ENCODE data around the gene ARHGEF12. TPM values are rescaled to one million over a fixed set of nuclear protein-coding genes. Genes with fewer than 3 reads are reported as not detected.
"Not testable (repeated sequence)": the region's sequence is repeated elsewhere in the genome, so short reads cannot be mapped to it uniquely, and the experiment has no call there.

Gene ARHGEF12
- total RNA-seq, 1 donor from 2014 or later, result 99.7 TPM

DNA sequence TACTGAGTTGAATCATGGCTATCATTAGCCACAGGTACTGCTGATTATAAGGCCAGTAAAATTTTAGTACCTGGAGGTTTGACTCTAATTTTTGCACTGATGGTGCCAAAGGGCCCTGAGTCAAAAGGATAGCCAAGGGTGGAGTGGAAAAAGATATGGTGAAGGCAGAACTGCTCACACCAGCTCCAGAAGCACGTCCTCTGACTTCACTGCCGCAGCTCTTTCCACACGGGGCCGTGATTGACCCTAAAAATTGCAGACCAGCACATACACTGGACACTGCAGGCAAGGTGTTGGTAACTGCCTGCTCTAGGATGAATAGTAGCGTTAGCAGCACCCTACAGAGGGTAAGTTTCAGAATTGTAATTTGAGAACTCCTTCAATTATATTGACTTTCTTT, 149.9 kb downstream of the ARHGEF12 start:
- no peak for DNase-seq (ENCODE audit: low read depth in 2 of 2)

DNA sequence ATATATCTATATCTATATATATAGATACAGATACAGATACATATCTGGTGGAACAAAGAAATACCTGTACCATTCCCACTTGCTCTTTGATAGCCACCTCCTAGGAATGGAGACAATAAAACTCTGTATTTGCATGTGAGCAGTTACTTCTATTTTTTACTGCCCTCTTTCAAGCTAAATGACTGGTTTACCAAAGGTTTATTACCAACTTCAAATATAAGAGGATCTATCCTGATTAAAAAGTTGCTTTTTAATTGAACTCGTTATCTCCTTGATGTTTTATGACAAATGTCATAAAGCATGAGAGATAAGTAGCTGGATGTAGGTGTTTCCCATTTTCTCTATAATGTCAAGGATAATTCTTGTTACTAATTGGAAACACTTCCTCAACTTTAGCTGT, 153.6 kb downstream of the ARHGEF12 start:
- DNase-seq (ENCODE audit: low read depth in 2 of 2), result no peak

DNA sequence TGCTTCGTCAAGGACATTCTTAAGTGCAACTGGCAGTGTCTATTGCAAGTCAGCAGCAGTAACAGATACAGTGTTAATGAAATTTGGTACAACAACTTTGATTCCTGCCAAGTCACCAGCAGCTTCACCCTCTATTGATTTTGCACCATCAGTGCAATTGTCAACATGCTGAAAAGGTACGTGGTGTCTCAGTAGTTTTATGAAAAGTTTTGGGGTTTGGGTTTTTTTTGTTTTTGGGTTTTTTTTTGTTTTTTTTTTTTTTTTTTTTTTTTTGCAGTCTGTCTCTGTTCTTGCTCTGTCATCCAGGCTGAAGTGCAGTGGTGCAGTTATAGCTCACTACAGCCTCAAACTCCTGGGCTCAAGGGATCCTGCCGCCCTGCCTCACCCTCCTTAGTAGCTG, 156.3 kb downstream of the ARHGEF12 start:
- DNase-seq (ENCODE audit: low read depth in 2 of 2), result no peak

DNA sequence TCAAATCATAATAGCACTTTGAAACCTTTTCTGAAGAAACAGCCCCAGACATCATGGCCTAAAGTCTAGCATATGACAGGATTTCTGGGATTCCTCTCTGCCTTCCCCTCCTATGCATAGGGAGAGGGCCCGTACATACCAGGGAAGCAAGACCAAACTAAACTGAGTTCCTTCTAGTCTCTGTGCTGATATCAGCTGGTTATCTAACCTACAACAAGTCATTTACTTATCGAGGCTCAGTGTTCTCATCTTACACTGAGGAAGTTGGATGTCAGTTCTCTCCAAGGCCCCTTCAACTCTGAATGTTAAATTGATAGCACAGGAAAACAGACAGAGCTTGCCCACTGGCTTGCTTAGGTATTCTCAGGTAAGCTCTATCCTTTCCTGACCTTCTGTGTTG, 158.4 kb downstream of the ARHGEF12 start:
- no peak for DNase-seq (ENCODE audit: low read depth in 2 of 2)

DNA sequence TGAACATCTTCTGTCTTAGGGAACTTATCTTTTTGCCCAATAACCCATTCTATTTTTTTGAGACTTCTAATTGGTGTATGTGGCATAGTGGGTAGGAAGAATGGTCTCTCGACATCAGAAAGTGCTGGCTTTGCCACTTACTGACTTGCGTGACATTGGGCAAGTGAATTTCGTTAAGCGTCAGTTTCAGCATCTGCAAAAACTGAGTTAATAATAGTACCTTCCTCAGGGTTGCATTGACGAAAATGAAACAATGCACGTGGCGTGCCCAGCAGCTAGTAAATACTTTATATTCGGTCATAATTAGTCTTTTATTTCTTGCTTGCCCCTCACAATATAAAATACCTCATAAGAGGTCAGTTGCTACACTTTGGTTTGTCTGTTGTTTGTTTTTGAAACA, 162.9 kb downstream of the ARHGEF12 start:
- no peak for DNase-seq (ENCODE audit: low read depth in 2 of 2)

DNA sequence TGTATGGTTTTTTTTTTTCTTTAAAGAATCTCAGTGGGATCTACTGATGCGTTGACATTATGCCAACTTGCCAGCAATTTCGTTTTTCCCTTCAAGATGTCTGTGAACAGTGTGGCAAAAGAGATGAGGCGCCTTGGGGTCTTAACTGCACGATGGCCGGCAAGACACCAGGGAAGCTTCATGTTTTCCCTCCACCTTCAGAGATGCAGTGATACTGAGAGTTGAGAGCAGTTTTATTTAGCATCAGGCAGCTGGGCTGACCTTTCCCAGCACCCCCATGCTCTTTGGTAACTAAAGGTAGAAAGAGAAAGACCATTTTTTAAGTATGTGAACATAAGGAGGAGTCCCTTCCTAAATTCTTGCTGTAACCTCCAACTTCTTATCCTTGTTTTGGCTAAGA, 163.6 kb downstream of the ARHGEF12 start:
- no peak for DNase-seq (ENCODE audit: low read depth in 2 of 2)

DNA sequence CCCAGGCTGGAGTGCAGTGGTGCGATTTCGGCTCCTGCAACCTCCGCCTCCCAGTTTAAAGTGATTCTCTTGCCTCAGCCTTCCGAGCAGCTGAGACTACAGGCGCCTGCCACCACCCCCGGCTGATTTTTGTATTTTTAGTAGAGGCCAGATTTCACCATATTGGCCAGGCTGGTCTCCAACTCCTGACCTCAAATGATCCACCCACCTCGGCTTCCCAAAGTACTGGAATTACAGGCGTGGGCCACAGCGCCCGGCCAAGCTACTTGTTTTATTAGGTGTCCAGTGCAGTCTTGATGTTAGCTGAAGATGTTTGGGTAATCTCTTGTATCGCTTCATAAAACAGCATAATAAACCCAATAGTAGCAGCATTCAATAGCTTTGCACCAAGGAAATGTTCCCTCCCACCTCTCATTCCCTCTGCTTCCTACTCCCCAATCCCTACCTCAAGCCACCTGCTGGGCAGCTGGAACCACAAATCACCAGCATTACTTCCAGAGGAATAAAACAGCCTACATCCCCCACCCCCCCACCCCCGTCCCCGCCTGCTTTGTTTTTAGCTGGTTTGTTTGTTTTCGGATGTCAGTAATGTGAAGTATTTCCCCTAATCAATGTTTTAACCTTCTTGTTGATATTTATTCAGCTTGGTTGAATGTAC, 164.3 kb downstream of the ARHGEF12 start:
- DNase-seq (ENCODE audit: low read depth in 2 of 2), result peak in 1 of 2 donors; percentile 30

DNA sequence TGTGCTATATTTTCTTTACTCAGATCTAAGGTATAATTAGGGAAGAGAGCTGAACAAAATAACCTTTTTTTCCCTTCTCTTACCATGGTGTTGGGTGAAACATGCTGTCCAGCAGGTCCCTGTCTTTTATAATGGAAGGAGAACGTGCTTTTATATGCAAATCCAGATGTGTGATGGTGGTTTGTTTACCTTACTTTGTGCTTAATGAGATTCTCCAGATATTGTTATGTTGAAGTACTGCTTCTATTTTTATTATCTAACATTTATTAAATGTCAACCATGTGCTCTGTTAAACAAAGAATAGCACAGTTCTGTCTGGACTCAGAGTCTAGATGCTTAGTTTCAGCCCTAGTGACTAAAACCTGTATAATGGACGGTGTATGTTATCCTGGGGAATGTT, 165.2 kb downstream of the ARHGEF12 start:
- no peak for DNase-seq (ENCODE audit: low read depth in 2 of 2)

DNA sequence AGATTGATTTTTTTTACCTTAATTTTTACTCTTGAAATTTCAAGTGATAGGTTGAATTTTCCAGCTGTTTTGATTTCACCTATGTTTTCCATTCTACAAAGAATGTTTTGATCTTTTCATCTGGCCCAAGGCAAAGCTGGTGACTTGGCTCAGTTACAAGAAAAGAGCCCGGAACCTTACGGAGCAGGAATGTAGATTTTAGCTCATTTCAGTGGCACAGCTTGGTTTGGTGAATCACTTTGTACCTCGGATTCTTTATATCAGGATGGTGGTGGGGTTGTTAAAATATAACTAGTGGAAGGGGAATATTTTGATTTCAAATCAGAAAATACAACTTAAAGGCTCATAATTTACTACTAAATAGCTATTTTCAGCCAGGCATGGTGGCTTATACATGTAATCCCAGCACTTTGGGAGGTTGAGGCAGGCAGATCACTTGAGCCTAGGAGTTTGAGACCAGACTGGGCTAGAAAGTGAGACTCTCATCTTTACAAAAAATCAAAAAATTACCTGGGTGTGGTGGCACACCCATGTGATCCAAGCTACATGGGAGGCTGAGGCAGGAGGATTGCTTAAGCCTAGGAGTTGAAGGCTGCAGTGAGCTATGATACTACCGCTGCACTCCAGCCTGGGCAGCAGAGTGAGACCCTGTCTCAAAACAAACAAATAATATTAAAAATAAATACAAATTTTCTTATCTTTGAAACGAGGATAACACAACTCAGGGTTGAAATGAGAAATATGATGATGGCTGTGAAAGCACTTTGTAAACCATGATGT, 166.0 kb downstream of the ARHGEF12 start:
- no peak for DNase-seq (ENCODE audit: low read depth in 2 of 2)

DNA sequence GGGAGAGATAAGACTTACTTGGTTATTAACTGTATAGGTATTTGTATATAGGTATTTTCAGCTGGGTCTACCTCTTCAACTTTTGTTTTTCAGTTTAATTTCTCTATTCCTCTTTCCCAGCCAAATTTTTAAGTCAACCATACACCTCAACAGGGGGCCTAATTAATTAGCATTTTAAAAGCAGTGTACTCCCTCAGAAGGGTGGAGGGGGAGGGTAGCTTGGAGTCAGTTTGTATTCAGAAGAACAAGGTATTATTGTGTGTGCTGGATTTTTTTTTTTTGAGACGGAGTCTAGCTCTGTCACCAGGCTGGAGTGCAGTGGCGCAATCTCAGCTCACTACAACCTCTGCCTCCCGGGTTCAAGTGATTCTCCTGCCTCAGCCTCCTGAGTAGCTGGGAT, 167.3 kb downstream of the ARHGEF12 start:
- not testable (repeated sequence) for DNase-seq (ENCODE audit: low read depth in 2 of 2)

DNA sequence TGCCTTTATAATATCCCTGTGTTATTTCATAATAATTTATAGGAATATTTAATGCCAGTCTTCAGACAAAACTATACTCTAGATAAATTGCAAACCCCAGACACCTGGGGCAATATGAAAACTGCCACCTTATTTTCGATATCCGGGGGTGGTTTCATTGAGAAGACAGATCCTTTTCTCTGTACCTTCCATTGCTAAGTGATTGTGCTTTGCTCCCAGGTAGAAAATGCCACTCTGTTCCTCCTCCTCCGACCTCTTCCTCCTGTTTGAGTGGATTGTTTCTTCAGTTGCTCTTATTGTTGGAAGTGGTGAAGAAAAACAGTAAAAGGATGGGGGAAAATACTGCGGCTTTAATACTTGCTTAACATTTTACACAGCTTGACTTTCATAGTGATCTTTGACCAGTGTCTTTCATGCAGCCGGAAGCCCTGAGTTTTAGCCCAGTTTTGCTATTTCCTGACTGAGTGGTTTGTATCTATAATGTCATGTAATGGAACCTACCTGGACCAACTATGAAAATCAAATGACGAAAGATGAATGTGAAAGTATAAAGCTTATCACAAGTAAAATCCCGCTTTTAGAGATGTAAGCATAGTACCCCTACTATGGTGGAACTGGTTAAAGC, 169.7 kb downstream of the ARHGEF12 start:
- peak in 1 of 2 donors; percentile 37 for DNase-seq (ENCODE audit: low read depth in 2 of 2)

DNA sequence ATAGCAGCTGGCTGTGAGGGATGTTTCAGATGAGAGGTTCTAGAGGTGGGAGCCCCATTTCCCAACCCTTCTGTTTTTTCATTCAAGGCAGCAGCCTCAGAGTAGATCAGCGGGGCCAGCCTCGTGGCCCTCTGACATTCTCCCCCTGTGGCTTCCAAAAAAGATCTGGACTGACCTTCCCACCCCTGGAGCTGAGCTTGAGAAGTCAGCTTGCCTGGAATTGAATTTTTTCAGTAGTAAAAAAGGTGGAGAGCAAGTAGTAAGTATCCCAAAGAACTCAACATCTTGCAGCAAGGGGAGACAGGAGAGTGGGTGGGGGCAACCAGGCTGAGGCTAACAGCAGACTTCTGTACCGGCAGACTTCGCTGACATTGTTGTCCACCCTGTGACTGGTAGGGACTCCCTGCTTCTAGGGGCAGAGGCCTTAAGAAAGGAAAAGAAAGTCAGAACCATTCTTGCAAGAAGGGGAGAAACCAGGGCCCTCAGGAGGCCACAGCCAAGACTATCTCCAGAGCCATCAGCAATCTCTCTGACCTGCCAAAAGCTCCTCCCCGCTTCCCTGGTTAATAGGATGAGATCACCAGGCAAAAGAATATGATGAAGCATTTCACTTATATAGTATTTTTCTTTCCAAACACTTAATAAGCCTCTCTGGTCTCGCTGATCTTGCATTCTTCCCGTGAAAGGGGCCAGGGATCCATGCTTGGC, 173.3 kb downstream of the ARHGEF12 start:
- no peak for DNase-seq (ENCODE audit: low read depth in 2 of 2)

DNA sequence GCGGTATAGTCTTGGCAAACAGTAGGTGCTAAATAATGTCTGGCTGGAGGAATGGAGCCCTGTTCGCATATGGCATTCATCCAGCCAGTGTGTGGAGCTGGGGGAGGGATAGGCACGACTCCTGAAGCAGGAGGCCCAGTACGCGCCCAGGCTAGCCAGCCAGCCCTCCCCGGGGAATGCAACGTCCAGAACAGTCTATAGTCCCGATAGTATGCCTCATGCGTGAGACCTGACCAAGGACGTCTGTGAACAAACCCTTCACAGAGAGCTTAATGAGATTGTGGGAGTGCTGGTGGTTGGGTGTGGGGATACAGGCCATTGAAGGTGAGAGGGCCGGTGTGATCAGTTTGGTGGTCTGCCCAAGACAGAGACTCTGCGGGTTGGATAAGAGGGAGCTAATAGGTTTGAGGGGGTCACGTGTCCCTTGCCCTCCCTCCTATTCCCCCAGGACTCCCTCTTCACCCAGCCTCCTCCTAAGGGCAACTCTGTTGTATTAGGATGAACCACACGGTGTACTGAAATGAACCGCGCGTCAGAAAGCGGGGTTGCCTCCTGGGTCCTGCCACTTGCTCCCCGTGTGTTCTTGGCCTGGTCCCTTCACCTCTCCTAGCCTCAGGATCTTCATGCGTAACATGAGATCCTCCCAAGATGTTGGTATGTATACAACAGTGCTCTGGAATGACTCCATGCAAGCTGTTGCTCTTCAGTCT, 174.3 kb downstream of the ARHGEF12 start:
- no peak for DNase-seq (ENCODE audit: low read depth in 2 of 2)

DNA sequence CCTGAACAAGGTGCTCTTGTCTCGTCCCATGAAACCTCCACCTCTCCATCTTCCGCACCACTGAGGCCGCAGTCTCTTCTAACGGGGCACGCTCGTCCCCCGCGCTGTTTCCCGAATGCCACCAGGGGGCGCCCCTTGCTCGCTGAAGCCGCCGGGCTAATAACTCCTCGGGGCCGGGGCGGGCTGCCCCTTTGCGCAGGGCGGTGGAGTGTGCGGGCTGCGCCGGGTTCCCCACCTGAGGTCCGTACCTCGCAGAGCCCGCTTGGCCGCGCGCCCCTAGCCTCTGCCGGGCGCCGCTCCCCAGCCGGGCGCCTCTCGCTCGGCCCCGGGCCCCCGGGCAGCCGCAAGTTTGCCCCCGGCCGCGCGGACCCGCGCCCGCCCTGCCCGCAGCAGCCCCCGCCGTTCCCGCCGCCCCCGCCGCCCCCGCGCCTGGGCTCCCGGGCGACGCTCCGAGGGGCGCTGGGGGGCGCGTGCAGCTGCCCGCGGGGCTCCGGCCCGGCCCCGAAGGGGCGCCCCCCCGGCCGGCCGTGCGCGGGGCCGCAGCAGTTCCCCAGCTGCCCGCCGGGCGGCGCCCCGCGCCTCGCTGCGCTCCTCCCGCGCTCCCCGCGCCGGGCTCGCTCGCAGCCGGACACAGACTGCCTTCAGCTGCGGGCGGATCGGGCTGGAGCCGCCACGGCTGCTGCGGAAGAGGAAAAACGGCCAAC, 175.1 kb downstream of the ARHGEF12 start, which contains the start of gene GRIK4:
TSS of gene GRIK4 (plus strand) at position 633 of the 704 bp plus-strand sequence. CDS start 148,571 bp downstream, outside the sequence.
- peak; percentile 28 to 70 for DNase-seq (ENCODE audit: low read depth in 2 of 2)

DNA sequence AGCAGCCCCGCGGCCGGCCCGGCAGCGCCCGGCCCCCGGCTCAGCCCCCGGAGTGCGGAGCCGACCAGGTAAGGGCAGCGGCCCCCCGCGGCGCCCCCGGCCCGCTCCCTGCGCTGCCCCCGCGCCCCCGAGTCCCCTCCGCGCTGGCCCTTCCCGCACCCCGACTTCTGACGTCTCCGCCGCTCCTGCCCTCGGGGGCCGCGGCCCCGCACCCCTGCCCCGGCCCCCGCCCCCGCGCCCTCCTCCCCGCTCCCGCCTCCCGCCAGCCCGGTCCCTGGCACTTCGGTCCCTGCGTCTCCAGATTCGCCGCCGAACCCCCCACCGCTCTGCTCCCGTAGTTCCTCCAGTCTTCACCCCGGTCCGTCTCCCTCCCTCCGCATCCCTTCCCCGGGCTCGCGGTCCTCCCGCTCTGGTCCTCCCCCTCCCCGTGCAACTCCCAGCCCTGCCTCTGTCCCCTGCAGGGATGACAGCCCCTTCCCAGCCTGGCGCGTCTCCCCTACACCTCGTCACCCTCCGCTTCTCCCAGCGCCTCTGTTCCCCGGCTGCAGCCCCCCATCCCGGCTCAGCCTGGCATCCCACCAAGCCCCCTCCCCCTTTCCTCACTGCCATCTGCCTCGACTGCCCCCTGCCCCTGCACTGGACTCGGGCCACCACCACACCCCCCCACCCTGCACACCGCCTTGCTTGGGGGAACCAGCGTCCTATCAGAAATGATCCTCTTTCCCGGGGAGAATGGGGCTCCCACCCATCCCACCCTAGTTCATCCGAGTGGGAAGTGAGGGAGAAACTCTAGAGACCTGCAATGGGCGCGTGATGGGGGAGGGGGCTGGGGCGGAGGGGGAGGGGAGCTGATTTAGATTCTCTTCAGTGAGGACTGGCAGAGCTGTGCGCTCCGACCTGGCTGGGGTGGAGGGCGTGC, 175.9 kb downstream of the ARHGEF12 start:
- no peak for DNase-seq (ENCODE audit: low read depth in 2 of 2)

DNA sequence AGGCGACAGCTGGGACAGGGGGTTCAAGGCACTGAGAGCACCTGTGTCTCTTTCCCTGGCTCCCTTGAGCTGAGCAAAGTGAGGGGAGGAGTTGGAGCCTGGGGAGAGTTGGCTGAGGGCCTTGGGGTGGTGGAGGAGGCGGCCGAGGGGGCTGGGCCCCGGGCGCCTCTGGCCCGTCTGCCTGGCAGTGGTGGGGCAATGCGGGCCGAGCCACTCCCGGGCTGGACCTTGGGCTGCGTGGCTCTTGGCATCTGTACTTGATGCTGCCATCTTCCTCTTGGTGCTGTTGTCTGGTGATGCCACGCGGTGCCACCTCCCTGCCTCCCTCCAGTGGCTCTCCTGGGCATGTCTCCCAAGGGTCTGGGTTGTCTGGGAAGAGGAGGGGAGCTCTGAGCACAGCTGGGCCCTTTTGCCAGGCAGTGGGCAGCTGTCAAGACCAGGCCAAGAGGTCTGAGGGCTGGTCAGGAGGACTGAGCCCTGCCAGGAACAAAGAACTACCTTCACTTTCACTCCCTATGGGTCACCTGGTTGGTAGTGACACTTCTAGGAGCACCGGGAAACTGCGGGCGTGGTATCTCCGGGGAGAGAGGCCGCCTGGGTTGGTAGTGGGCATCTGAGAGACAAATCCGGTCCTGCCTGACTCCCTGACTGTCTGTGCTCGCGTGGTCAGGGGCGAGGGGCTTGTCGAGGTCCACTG, 176.7 kb downstream of the ARHGEF12 start:
- DNase-seq (ENCODE audit: low read depth in 2 of 2), result no peak

DNA sequence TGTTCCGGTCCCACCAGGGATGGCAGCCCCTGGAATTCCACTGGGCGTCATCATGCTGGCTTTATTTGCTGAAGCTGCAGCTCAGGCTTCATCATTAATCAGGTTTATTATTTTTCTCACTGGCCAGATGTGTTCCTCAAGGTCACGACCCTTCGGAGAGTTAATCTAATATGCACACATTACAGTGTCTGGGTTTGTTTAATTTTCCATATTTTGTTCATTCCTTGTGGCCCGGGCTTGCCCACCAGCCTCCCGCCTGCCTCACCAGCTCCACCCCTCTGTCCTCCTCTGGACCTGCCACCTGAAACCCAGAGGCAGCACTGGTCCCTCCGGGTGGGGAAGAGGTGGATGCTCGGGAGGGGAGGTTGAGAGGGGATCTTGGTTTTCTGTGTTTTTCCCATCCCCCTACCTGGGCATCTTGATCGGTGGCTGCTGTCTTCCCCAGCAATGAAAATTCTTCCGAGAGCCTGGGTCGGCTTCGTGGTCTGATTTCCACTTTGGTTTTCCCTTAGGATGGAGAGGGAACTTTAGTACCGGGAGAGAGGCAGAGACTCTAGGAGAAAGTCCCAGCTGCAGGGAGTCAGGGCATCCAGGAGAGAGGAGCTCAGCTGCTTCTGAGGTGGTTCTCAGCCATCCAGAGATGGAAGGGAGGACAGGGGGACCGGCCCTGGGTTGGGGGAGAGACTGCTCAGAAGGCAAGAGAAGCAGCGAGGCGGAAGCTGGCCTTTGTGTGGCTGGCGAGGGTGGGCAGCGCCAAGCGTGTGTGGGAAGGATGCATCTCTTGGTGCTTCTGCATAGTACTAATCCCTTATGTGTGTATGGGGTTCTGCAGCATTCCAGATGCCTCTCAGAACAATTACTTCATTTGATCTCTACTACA, 177.5 kb downstream of the ARHGEF12 start:
- no peak for DNase-seq (ENCODE audit: low read depth in 2 of 2)

DNA sequence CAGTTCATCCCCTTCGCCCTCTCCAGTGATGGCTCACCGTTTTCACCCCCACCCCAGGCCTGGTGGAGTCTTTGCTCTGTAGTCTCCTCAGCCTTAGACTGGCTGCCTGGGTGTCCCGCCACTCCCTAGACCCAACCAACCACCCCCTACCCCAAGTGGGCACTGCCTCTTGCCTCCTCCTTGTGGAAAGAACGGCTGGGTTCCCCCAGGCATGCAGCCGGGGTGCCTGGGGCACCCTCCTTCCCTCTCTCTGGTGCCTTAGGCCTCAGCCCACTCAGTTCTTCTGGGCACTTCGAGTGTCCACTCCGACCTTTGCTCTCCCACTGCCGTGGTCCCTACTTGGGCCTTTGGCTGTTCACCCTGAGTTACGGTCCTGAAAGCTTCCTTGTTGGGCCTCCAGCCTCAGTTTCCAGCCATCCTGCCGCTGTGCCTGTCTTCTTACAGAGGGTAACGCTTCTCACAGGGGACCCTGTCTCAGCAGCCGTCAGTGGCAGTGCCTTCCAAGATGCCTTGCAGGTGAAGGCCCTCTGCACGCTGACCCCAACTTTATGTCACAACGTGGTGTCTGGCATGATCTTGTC, 178.4 kb downstream of the ARHGEF12 start:
- DNase-seq (ENCODE audit: low read depth in 2 of 2), result no peak
